HG03460 (cell line): ENCODE data around the gene CTSE.

Experiments
- ATAC-seq: cut with Tn5 transposase; IDR thresholded peaks from one replicate; pipeline ENCODE4 v1.9.1; 2021; ENCODE audit not compliant: unreplicated experiment

CTSE gene

GRCh38 chr1:206050655-206051235, 27.1 kb upstream of the CTSE start:
- peak; percentile 86 for ATAC-seq

- ATAC-seq, result no peak
Observed at GRCh38 chr1:206049919-206050600, 26.4 kb upstream of the CTSE start.

GRCh38 chr1:206049293-206049692, 25.6 kb upstream of the CTSE start:
- peak; percentile 43 for ATAC-seq

DNA sequence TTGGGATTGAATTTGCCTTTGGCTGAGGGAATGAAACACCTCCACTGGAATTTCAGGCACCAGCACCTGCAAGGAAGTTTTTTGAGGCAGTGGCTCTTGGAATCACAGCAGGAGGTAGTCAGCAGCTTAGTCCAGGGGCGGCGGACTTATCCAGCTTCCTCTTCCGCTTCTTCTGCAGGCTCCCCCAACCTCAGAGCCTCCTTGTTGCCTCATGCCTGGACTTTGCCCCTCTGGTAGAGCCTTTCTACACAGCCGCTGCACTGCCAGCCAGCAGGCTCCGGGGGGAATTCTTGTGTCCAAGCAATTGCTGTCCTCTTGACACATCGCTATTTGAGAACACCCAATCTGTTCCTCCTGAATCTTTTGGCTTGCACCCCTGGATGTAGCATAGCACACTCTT, 24.9 kb upstream of the CTSE start:
- ATAC-seq, result no peak

DNA sequence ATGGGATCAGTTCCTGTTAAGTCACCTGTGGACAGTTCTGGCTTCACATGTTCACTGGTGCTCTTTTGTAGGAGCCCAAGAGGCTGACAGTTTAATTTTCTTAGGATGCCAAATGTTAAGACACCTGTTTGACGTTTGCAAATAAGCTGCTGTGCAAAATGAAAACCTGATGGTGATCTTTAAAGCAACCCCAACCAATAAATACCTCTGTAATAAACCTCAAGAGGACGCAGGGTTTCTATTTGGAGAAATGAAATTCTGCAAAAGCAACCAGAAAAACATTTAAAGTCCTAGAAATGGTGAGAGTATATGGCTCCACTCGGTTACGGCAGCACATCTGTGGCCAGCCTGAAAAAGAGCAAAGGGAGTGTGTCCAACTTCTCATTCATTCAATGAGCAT, 23.6 kb upstream of the CTSE start:
- no peak for ATAC-seq

DNA sequence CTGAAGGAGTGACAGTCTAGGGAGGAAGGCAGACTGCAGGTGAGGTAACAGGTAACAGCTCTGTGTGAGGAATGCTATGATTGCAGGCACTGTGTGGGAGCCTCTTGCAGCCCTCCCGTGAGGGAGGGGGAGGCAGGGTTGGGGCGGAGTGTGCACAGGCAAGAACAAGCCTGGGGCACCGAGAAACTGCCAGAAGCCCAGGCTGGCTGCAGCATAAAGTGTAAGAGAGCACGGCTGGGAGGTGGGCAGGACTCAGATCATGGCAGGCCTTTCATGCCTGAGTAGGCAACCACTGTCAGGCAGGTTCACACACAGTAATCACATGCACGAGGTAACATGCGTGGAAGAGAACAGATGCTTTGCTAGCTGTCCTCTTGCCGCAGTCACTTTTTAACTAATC, 17.9 kb upstream of the CTSE start:
- ATAC-seq, result peak; percentile 64

DNA sequence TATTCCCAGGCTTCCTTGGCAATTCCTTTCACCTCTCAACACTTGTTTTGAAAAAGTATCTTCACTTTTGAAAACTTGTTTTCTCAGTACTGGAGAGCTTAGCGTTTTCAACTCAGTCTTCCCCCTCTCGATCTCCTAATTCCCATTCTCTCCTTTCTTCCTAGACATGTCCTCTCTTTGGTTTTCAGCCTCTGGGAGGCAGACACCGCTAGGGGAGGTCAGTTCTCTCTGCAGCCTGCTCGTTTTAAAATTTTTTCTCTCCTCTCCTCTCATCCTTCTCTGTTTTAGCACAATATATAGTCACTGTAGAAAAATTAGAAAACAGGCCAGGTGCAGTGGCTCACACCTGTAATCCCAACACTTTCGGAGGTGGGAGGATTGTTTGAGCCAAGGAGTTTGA, 16.6 kb upstream of the CTSE start:
- no peak for ATAC-seq

DNA sequence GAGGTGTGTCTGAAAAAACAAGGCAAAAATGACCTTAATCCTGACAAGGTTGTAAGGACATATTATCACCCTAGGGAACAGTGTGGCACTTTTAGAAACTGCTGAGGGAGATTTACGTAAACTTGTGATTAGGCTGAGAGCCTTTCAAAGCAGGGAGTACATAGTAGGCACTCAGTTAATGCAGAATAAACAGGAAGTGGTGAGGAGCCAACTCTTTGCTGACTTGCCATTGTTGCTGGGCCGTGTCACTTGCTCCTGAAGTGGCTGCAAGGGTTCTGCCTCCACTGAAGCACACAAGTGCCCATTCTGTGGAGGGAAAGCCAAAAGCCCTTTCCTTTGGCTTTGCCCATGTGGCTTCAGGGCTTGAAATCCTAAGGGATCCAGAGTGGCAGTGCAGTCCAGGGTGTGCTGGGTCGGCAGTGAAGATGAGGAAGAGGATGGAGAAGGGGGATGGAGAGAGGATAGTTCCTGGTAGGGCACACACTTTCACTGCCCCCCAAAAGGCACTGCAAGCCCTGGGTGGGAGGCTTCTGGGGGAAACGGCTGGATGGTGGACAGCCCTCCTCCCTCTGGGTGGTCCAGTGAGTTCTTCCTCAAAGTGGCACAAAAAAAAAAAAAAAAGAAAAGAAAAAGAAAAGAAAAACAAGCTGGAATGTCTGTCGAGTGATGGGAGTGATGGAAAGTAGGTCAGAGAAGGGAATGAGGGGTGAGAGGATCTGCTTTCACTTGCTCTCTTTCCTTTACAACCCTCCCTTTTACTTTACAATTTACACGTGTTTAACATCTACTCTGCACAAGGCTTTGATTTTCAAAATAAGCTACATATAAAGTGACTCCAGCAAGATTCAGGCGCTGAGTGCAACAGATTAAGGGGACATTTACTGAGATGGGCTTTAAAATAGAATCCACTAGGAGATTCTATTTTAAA, 15.6 kb upstream of the CTSE start:
- ATAC-seq, result no peak

GRCh38 chr1:206037581-206037980, 13.9 kb upstream of the CTSE start:
- ATAC-seq, result no peak

- no peak for ATAC-seq
Observed at GRCh38 chr1:206036663-206037455, 13.2 kb upstream of the CTSE start.

- no peak for ATAC-seq
Observed at GRCh38 chr1:206035027-206035426, 11.3 kb upstream of the CTSE start.

DNA sequence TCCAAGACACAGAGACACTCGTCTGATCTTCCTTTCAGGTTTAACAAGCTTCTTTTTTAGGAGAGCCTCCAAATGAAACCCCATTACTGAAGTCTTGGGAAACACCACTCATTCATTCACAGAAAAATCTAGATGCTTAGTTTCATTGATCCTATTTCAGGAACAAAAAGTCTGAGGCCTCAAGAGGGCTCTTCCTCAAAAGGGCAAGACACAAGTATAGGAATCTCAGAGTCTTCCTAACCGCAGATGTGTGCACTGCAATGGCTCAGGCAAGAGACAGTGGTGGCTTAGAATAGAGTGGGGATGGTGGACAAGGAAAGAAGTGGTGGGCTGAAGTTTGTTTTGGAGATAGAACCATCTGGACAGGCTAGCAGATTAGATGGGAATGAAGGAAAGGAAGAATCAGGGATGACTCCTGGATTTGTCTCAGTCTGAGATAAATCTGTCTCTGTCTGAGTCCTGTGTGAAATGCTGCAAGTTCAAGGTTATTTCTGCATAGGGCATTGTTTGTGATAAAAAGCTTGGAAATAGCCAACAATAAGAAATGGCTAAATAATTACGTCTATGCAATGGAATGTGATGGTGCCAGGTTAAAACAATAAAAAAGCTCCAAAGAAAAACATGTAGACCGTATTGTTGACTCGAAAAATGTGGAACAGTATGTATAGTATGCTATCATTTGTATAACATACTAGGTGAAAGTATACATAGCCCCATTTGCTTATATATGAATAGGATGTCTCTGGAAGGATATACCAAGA, 8.9 kb upstream of the CTSE start:
- ATAC-seq, result no peak

DNA sequence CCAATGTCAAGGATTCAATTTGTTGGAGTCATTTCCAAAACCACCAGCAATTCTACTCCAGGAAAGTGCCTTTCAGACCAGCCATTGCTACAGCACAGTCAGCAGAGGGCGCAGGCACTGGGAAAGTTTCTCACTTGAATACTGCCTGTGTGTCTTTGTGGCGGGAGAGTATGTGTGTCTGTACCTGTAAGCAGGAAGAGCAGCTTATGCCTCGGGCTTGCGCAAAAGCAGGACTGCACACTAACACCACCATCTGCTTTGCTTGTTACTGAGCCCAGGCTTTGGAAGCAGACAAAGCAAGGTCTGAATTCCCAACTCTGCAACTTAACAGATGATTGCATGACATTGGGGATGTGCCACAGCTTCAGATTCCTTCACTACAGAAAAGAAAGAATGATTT, 7.0 kb upstream of the CTSE start:
- peak; percentile 80 for ATAC-seq

DNA sequence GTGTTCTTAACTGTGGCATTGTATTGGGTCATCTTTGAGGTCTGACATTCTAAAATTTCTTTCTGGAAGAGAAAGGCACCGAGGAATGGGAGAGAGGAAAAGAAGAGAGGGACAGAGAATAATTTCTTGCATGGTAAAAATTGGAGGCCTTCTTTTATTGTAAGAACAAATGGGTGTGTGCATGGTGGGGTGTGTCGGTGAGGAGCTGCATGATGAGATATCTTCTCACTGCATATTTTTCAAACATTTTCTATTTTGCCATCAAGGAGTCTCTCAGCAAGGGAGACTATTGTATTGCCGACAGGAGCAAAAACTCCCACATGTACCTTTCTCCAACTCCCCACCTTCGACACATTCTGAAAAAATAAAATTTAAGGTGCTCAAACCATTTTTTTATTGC, 6.5 kb upstream of the CTSE start:
- ATAC-seq, result no peak

- no peak for ATAC-seq
Observed at GRCh38 chr1:206029484-206029883, 5.8 kb upstream of the CTSE start.

- ATAC-seq, result no peak
Observed at GRCh38 chr1:206025283-206025820, 1.7 kb upstream of the CTSE start.

DNA sequence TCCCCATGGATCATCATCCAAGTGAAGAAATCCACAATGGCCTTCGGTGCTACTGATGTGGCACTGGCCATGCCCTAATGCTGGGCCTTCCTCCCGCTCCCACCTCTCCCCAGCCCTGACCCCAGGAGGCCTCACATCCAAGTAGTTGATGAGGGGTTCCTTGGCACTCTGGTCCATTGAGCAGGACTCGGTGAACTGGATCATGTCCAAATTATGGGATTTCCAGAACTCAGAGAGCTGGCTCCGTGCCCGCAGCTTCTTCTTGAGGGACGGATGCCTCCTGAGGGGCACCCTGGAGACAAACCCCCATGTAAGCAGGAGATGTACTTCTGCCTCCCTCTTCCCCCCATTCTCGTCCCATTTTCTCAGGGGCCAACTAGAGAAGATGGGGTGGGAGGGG, 929 bp downstream of the CTSE start:
- no peak for ATAC-seq

DNA sequence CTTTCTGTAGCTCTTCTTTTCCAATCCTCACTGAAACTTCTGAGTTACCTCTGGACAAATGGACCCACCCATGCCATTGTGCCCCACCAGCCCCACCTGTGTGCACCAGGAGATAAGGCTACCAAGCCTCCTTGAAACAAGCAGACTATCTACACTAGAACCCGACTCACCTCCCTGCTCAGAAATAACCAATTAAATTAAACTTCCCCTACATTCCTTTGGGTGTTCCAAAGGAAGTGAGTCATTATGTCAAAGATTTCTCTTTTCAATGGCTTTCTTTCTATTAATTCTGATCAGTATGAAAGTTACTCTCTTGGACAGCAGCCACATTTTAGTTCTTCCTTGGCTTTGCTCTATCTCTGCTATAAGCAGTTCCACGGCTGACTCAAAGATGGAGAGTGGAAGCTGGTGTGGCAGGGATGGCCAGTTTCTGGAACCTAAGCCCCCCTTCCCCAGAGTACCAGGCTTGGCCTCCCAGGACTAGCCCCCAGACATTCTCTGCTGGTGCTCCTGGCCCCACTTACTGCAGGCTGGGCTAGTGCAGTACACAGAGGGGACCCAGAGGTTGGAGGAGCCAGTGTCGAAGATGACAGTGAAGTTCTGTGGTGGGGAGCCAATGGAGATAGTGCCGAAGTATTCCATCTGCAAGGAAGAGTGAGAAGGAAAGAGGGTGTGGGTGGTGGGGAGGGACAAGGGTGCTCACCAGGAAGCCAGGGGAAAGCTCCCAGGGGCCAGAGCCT, 1.9 kb downstream of the CTSE start:
- no peak for ATAC-seq

GRCh38 chr1:206021008-206021625, 2.6 kb downstream of the CTSE start:
- ATAC-seq, result no peak
